GM10248 (cell line): ENCODE results near the gene FCRL3.

Source experiments
- CTCF ChIA-PET: fragments of 300-600 bp; sonication (Branson Sonifier 250); formaldehyde crosslinking; extraction: SDS; loops from one replicate; lab custom pipeline; 2021; ENCODE audit warnings: antibody characterized with exemption; lab: Yijun Ruan, JAX
- POLR2A ChIA-PET: fragments of 350-650 bp; sonication (Branson Sonifier 250); formaldehyde crosslinking; extraction: SDS; loops from one replicate; lab custom pipeline; 2020; ENCODE audit warnings: antibody characterized with exemption; lab: Yijun Ruan, JAX
- DNase-seq: peaks from one replicate; pipeline ENCODE4 v3.0.0; 2012; ENCODE audit errors: extremely low spot score
- TF ChIP-seq, protein P1 (sequence below): IDR thresholded peaks from 2 replicates; pipeline ENCODE4 v1.5.1; 2012; ENCODE audit warnings: mild to moderate bottlenecking, low read depth; ENCODE audit errors: extremely low read depth, missing control alignments, control extremely low read depth

FCRL3 gene

DNA sequence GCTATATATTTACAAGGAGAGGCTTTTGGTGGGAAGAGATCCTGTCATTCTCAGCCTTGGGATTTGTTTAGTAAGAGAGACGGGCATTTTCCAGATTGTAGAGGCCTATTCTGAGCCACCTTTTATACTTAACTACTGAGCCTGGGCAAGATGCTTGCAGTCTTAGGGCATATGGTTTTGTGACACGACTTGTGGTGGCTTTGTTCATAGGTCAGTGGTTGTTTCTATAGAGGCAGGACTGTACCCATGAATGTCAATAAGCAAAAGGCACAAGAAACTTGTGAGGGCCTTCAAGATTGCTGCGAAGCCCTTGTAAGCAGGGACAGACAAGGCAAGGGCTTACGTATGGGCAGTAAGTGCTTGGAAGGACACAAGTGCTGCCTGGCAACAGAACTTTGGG lies 3.4 kb upstream of the FCRL3 start:
- TF ChIP-seq, protein P1, sequence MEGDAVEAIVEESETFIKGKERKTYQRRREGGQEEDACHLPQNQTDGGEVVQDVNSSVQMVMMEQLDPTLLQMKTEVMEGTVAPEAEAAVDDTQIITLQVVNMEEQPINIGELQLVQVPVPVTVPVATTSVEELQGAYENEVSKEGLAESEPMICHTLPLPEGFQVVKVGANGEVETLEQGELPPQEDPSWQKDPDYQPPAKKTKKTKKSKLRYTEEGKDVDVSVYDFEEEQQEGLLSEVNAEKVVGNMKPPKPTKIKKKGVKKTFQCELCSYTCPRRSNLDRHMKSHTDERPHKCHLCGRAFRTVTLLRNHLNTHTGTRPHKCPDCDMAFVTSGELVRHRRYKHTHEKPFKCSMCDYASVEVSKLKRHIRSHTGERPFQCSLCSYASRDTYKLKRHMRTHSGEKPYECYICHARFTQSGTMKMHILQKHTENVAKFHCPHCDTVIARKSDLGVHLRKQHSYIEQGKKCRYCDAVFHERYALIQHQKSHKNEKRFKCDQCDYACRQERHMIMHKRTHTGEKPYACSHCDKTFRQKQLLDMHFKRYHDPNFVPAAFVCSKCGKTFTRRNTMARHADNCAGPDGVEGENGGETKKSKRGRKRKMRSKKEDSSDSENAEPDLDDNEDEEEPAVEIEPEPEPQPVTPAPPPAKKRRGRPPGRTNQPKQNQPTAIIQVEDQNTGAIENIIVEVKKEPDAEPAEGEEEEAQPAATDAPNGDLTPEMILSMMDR = no peak
- ChIA-PET POLR2A (no interaction called here), CTCF (no interaction called here)
- no peak for DNase-seq

DNA sequence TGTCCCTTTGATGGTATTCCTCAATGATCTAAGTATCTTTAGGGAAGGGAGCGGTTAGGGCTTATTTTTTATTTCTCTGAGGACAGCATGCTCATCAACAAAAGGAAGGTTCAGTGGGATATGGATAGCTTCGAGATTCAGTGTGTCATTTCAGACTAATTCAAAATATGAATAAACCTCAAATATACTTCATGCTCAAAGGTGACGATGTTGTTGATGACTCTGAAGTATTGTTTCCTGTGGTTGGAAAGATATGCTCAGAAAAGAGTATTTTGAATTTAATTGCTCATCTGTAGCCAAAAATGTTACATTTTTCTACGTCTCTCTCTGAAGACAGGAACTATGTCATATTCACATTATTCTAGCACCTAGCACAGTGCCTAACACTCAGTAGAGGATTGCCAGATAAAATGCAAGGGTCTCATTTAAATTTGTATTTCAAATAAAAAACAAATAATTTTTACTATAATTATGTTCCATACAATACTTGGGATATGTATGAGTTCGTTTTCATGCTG lies 1.8 kb upstream of the FCRL3 start:
- ChIA-PET POLR2A (no interaction called here), CTCF (no interaction called here)
- TF ChIP-seq, protein P1 = no peak
- no peak for DNase-seq

DNA sequence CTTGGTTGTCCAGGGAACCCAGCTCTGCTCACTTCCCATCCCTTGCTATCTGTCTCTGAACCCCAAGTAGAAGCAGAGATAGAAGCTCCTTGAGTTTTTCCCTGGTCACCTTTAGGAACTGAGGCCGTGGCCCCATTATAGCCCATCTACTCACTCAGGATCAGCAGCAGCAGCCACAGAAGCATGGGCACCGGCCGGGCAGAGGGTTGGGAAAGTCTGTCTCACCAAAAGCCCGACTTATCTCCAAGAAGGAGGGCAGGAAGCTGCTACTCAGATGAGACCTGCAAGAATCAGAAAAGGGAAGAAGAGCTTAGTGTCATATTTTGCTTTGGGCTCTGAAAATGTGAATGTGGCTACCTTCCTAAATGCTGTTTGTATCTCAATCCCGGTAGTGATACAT lies 264 bp downstream of the FCRL3 start:
- ChIA-PET CTCF (interaction anchor here (0.9 to 1.4 kb wide), 2 partner anchors 9 to 14 kb away, joined by 3 to 8 read pairs; no protein-coding TSS in a partner anchor), POLR2A (no interaction called here)
- TF ChIP-seq, protein P1 = no peak
- no peak for DNase-seq

DNA sequence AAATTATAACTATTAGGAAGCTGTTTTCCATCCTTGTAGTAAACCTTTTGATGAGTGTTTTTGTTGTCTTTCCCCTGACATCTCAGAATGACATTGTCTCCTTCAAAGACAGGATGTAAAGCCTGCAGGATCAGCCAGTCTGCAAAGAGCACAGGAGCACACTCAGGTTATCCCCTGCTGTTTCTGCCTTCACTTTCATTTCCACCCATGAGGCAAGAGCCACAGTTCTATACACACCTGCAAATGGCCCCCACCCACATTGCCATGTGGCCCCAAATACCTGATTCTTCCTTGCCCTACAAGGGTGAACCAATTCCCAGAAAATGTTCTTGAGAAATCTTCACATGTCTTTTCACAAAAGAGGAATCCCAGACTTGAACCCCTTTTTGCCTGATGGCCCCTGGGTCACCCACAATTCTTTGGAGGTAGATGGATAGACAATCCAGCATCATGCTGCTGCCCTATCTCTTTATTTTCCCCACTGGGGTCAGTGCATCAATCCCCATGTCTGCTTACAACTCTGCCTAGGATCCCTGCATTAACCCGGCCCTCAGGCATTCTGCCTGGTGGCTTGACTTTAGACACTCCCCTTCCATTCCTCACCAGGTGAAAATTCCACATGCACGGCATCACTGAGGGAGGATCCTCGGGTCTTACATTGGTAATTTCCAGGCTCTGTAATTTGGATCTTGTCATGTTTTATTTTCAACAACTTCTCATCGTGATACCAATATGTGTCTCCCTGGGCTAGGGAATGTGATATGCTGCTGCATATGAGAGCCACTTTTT lies 2.6 kb downstream of the FCRL3 start:
- DNase-seq = no peak
- ChIA-PET CTCF (no interaction called here), POLR2A (no interaction called here)
- TF ChIP-seq, protein P1 = no peak

DNA sequence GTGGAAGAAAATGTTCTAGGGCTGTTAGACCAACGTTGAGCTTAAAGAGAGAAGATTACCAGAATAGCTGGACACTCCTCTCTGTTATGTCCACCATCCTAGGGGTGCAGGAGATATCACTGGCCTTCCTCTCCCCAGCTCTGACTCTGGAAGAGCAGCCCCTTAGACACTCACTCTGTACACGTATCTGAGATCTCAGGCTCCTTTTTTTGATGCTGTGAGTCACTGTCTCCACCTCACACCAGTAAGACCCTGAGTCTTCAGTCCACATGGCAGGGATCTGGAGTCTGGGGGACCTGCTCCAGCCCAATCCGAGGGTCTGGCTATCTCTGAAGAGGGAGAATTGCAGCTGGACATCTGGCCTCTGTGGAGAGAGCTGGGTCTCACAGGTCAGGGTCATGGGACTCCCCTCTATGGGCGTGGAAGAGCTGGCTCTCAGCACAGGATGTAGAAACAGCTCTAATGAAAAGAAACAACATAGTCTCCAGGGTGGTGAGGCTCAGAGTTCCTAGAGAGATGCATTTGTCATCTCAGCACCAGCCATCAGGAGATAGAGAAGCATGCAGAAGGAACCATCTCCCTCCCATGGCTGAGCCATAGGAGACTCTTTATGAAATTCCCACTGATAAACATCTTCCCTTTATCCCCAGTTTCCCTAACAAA lies 3.5 kb downstream of the FCRL3 start:
- TF ChIP-seq, protein P1 = no peak
- no peak for DNase-seq
- CTCF ChIA-PET = interaction anchor here (1.2 kb wide), 1 partner anchor 117 kb away, joined by 7 read pairs; no protein-coding TSS in a partner anchor
- POLR2A ChIA-PET = no interaction called here

DNA sequence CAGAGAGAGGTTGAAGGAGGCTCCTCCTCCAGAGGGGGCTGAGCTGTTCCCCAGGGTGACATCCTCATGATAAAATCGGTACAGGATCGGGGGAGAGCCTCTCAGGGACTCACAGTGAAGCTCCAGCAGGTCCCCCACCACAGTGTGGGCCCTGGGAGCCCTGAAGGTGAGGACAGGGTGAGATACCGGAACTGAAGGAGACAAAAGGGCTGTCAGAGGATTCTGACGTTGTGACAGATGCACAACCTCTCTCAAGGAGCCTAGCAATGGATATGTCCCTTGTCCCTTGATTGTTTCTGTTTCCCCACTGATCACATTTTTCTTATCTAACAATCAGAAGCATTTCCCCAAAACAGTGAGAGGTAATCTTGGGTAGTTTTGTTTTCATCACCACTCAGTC lies 5.2 kb downstream of the FCRL3 start:
- DNase-seq = no peak
- TF ChIP-seq, protein P1 = no peak
- CTCF ChIA-PET = no interaction called here
- POLR2A ChIA-PET = no interaction called here
